ENCODE results near the gene OR2V2.
A peak's percentile ranks its signal among the peaks of the same experiment; 100 is the strongest.
"Not testable (repeated sequence)": the region's sequence is repeated elsewhere in the genome, so short reads cannot be mapped to it uniquely, and the experiment has no call there.

OR2V2 gene

GRCh38 chr5:181171782-181172181 is 24.4 kb downstream of the OR2V2 start:
- no peak for DNase-seq

GRCh38 chr5:181173027-181173419 is 25.6 kb downstream of the OR2V2 start:
- peak; percentile 58 for DNase-seq

GRCh38 chr5:181173420-181174342 is 26.3 kb downstream of the OR2V2 start:
- DNase-seq = no peak

GRCh38 chr5:181176254-181176952 is 29.0 kb downstream of the OR2V2 start:
- DNase-seq = no peak

GRCh38 chr5:181177559-181177958 is 30.2 kb downstream of the OR2V2 start:
- not testable (repeated sequence) for DNase-seq

GRCh38 chr5:181181650-181182565 is 34.5 kb downstream of the OR2V2 start:
- DNase-seq = peak; percentile 70

- DNase-seq = no peak
Measured at GRCh38 chr5:181182651-181183050, 35.3 kb downstream of the OR2V2 start.

GRCh38 chr5:181184845-181185216 is 37.4 kb downstream of the OR2V2 start:
- DNase-seq = no peak

GRCh38 chr5:181185560-181185959 is 38.2 kb downstream of the OR2V2 start:
- no peak for DNase-seq

GRCh38 chr5:181186022-181186421 is 38.6 kb downstream of the OR2V2 start:
- DNase-seq = no peak

GRCh38 chr5:181186986-181187499 is 39.7 kb downstream of the OR2V2 start:
- DNase-seq = no peak

GRCh38 chr5:181187500-181188213 is 40.3 kb downstream of the OR2V2 start:
- DNase-seq = peak; percentile 55

- peak; percentile 78 for DNase-seq
Measured at GRCh38 chr5:181188700-181189362, 41.4 kb downstream of the OR2V2 start.

- DNase-seq = peak; percentile 34
Measured at GRCh38 chr5:181189363-181189961, 42.1 kb downstream of the OR2V2 start.

GRCh38 chr5:181189962-181190710 is 42.8 kb downstream of the OR2V2 start:
- no peak for DNase-seq

- peak; percentile 41 for DNase-seq
Measured at GRCh38 chr5:181190711-181191525, 43.5 kb downstream of the OR2V2 start.

GRCh38 chr5:181191526-181192336 is 44.3 kb downstream of the OR2V2 start:
- peak; percentile 97 for DNase-seq

- no peak for DNase-seq
Measured at GRCh38 chr5:181192337-181193046, 45.1 kb downstream of the OR2V2 start.
